ENCODE results near the gene UBE2K.
A peak's percentile ranks its signal among the peaks of the same experiment; 100 is the strongest.
"Not testable (repeated sequence)": the region's sequence is repeated elsewhere in the genome, so short reads cannot be mapped to it uniquely, and the experiment has no call there.

The UBE2K gene, protein sequence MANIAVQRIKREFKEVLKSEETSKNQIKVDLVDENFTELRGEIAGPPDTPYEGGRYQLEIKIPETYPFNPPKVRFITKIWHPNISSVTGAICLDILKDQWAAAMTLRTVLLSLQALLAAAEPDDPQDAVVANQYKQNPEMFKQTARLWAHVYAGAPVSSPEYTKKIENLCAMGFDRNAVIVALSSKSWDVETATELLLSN
- 41.8 to 51.3 reads per million in 2 donors for total RNA-seq

DNA sequence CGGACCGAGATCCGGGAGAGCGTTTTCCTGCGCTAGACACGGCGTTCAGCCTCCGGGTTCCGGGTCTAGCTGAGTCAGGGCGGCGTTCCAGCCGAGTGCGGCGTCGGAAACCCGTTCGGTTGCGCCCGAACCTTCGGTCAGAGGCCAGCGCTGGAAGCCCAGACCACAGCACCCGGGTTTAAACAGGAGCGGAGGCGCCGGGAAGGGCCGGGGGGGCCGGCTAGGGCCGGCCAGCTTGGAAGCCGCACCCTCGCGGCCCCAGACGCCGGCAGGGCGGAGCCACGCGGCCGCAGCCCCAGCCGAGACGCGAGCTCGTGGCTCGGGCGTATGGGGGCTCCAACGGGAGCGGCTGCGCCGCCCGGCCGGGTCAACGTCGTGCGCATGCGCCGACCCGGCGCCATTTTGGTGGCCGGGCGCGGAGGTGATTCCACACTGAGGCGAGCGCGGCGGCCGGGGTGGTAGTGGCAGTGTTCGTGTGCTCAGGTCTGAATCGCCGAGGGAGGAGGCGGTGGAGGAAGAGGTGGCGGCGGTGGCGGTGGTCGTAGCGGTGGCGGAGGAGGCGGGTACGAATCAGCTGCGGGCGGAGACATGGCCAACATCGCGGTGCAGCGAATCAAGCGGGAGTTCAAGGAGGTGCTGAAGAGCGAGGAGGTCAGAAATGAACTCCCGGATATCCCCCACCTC, at the start of gene UBE2K:
Gene UBE2K (plus strand): TSS at position 397 of the 684 bp plus-strand sequence. CDS start 192 bp downstream, at position 589.
- DNase-seq, result peak; percentile 87

DNA sequence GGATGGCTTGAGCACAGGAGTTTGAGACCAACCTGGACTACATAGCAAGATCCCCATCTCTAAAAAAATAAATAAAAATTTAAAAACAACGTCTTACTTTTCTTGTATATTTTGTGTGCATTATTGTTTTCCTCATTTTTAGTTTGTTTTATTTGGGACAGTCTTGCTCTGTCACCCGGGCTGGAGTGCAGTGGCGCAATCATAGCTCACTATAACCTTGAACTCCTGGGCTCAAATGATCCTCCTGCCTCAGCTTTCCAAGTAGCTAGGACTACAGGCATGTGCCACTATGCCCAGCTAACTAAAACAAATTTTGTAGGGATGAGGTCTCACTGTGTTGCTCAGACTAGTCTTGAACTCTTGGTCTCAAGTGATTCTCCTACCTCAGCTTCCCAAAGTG, 49.7 kb upstream of the UBE2K start:
- DNase-seq, result no peak

DNA sequence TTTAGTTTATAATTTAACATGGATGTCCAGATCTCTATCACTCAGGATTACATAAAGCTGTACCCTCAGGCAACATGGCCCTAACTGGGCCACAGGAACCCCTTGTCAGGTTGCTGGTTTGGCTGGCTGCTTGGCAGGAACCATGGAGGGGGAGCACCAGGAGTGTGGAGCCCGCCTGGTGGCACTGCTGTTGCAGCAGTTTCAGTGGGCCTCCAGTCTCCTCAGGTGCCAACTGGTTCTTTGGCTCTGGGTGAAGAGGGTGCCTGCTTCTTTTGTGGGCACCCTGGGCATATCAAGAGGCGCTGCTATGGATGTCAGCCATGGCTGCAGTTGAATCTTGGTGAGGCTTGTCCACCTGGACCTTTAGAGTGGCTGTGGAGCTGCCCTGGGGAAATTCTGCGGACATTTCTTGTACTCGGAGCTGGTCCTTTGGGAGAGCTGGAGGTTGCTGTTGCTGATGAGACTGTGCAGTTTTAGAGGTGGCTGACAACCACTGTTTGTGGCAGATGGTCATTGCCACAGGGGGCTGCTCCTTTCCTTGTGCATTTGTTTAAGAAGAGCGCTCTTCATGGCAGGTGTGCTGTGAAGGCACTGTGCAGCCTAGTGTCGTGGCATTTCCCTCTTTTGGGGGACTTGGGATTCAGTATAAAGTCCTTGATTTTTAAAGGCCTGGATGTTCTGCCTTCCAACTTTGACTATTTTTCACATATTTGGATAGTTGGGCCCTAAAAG, 48.9 kb upstream of the UBE2K start:
- no peak for DNase-seq

DNA sequence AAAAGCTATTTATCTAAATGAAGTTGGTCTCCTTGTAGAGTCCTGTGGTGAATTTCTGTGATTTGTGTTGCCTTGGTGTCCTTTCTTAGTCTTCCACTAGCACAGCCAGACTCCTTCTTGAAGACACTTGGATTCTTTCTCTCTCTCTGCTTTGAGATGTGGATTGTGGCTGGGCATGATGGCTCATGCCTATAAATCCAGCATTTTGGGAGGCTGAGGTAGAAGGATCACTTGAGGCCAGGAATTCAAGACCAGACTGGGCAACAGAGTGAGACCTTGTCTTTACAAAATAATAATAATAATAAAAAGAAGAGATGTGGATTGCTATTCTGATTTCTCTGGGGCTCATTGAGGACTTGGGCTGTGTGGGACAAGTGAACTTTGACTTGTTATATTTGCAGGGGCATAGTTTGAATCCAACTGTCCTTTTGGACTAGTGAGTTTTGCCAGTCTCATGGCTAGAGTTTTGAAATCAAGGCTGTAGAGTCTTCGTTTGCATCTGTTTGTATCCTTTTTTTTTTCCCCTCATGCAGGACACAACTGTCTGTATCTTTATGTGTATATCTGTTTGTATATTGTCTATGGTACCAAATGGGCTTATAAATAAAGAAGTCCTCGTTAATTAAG, 48.2 kb upstream of the UBE2K start:
- no peak for DNase-seq

DNA sequence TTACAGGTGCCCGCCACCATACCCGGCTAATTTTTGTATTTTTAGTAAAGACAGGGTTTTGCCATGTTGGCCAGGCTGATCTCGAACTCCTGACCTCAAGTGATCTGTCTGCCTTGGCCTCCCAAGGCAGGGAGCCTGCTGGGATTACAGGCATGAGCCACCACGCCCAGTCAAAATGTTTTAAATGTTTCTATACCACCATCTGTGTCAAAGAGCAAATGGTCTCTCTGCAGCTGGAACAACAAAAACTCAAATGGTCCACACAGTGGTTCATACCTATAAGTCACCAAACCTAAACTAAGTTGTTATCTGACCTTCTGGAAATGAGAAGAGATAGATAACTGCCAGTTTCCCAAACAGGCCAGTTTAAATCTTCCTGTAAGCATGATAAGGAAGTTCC, 46.4 kb upstream of the UBE2K start:
- DNase-seq, result not testable (repeated sequence)

DNA sequence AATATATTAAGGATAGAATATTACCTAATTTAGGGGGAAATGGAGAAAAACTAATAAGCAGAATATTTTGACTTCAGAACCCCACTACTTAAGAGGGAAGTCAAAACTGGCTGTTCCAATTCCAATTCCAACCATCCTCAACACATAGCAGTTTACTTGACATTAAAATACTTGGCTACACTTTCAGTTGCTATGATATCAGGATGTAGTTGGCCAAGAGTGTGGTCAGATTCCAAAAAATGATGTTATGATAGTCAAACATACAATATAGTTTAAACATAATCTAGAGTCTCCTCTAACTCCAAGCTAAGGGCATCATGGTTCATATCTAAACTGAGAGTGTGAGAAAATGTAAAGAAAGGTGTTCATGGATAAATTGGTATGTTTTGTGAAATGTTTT, 42.7 kb upstream of the UBE2K start:
- DNase-seq, result no peak

DNA sequence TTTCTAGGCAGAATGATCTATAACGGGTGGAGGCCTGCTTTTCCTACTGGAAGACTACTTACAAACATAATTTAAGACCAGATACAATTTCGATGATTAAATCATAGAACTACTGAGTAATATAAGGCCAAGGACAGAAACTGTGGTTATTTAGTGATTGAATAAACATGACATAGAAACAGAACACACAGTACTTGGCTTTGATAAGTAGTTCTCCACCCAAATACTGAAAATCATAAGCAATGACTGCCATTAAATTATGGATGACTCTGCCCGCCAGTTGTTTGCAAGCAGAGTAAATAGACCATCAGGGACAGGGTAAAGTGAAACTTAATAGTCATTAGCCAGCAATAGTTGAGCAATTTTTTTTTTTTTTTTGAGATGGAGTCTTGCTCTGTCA, 42.1 kb upstream of the UBE2K start:
- no peak for DNase-seq

DNA sequence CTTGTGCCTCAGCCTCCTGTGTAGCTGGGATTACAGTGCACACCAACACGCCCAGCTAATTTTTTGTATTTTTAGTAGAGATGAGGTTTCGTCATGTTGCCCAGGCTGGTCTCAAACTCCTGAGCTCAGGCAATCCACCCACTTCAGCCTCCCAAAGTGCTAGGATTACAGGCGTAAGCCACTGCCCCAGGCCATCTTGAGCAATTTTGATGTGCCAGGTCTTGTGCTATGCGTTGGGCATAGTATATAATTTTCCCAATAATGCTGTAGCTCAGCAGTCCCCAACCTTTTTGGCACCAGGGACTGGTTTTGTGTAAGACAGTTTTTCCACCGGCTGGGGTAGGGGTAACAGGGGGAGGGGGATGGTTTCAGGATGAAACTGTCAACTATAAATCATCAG, 41.3 kb upstream of the UBE2K start:
- not testable (repeated sequence) for DNase-seq

DNA sequence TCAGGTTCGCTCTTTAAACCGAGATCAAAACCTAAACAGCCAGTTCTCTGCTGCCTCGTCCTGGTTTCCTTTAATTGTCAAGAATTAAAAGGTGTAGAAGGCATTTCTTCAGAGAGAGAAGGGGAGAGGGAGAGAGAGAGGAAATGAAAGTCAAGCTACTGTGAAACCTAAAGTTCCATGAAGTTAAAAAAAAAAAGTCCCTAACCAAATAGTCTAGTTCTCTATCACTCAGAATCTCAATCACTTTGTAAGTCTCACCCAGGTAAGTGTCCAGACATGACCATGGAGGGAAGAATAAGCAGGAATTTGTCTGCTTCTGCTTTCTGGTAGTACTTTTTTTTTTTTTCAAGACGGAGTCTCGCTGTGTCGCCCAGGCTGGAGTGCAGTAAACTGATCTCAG, 40.5 kb upstream of the UBE2K start:
- no peak for DNase-seq

DNA sequence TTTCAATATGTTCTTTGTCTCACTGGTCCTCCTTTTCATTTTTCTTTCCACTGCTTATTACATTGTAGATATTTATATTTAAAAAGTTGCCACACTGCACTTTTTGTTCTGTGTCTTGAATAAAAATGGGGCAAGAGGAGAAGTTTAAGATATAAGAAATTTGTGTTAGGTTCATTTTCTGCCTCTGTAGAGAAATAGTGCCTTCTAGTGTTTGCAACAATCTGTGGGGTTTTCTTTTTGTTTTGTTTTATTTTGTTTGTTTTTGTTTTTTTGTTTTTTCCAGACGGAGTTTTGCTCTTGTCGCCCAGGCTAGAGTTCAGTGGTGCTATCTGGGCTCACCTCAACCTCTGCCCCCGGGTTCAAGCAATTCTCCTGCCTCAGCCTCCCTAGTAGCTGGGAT, 39.2 kb upstream of the UBE2K start:
- DNase-seq, result no peak

DNA sequence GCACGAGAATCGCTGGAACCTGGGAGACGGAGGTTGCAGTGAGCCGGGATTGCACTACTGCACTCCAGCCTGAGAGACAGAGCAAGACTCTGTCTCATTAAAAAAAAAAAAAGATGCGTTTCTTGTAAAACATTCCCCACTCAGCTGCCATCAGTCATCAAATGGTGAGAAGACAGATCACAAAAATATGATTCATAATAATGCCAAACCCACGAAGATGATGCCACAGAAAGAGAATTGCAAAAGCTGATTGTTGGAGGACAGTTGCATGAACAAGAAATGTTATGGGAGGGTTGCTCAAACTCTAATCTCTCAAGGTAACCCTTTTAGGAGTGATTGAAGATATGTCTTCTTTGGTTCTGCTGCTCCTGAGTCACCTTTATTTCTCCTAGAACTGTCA, 37.9 kb upstream of the UBE2K start:
- no peak for DNase-seq

DNA sequence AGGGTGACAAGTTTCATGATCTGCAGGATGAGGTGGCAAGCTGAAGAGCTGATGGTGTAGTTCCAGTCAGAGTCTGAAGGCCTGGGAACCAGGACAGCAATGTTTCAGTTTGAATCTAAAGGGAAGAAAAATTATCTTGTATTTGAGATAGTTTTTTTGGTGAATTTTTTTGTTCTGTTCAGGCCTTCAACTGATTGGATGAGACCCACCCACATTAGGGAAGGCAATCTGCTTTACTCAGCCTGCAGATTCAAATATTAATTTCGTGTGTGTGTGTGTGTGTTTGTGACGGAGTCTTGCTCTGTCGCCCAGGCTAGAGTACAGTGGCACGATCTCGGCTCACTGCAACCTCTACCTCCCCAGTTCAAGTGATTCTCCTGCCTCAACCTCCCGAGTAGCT, 37.2 kb upstream of the UBE2K start:
- no peak for DNase-seq

DNA sequence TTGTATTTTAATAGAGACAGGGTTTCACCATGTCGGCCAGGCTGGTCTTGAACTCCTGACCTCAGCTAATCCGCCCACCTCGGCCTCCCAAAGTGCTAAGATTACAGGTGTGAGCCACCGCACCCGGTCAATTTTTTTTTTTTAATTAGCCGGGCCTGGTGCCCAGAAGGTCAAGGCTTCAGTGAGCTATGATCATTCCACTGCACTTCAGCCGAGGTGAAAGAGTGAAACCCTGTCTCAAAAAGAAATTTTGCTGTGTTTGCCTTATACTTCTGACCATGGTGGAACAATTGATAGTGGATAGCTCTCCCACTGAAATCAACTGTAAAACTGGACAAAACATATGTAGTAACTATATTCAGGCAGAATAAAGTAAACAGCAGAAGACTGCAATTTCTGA, 35.3 kb upstream of the UBE2K start:
- DNase-seq, result no peak

DNA sequence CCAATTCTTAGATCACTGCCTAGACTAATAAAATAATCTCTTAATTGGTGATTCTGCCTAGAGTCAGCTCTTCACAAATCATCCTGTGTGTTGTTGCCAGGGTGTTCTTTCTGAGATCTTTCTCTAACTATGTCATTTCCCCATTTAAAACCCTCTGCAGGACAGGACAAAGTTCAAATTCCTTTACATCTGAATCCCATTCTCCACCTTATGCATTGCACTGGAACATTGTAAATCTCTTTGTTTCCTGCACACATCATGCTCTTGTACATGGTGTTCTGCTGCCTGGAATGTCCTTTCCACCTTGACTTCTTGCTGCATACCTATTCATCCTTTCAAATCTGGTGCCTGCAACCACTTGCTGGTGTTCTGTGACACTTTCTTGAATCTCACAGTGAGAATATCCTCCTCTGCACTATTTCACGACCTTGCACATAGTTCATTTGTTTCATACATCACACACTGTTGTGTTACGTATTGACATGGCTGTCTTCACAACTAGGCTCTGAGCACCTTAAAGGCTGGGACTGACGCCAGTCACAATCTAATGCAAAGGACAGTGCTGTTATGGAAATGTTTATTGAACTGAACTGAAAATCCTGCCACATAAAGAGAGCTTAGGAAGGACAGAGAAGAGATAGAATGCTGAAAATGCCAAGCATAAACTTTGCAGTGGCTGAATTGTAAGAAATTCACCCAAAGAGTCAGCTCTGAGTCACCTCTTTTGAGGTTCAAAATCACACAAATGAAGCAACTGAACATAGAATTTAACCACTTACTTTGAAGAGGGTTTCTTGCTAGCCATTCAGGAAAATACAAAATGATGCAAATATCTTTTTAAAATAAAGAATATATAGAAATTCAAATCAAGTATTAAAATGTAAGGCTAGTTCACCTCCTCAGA, 32.9 kb upstream of the UBE2K start:
- DNase-seq, result no peak

DNA sequence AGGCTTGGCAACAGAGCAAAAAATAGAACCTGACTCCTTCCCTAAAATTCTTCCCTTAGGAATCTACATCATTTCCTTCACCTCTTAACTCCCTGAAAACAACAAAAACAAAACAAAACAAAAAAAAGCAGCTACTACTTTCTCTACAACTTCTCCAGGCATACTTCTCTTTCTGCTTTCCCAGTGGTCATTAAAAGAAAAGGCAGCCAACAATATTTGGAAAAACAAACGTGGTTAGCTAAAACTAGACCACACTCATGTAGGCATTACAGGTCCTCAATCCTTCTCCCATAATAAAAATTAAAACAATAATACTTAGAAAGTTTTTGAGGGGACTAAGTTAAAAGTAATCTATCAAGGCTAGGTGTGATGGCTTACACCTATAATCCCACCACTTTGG, 30.2 kb upstream of the UBE2K start:
- no peak for DNase-seq

DNA sequence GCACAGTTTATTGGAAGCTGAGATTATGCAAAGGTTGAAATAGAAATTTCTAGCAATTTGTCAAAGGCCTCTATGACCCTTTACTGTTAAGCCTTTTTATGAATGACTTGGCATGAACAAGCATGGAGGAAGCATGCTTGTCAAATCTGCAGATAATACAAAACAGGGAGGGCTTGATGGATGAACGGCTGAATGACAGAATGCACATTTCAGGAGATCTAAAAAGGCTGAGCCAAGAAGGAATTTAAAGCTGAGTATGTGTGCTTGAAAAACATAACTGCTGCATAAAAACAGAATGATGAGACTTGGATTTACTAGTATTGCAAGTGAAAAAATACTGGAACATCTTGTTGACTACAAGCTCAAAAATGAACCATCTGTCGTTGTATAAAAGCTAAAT, 29.0 kb upstream of the UBE2K start:
- no peak for DNase-seq

DNA sequence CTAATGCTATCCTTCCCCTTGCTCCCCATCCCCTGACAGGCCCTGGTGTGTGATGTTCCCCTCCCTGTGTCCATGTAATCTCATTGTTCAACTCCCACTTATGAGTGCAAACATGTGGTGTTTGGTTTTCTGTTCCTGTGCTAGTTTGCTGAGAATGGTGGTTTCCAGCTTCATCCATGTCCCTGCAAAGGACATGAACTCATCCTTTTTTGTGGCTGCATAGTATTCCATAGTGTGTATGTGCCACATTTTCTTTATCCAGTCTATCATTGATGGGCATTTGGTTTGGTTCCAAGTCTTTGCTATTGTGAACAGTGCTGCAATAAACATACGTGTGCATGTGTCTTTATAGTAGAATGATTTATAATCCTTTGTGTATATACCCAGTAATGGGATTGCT, 27.6 kb upstream of the UBE2K start:
- not testable (repeated sequence) for DNase-seq

DNA sequence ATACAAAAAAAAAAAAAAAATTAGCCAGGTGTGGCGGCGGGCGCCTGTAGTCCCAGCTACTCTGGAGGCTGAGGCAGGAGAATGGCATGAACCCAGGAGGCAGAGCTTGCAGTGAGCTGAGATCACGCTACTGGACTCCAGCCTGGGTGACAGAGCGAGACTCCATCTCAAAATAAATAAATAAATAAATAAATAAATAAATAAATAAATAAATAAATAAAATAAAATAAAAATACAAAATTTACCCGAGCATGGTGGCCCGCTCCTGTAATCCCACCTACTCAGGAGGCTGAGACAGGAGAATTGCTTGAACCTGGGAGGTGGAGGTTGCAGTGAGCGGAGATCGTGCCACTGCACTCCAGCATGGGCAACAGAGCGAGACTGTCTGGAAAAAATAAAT, 22.3 kb upstream of the UBE2K start:
- DNase-seq, result not testable (repeated sequence)

DNA sequence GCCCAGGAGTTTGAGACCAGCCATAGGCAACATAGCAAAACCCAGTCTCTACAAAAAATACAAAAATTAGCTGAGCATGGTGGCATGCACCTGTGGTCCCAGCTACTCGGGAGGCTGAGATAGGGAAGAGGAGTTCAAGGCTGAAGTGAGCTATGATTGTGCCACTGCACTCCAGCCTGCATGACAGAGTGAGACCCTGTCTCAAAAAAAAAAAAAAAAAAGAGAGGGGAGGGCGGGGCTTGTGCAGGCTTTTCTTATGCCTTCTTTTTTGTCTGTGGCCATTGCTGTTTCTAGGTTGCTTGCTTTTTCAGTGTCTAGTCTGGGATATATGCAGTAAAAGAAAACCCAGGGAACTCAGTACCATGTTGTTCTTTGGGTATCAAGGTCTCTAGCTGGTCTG, 16.9 kb upstream of the UBE2K start:
- not testable (repeated sequence) for DNase-seq

DNA sequence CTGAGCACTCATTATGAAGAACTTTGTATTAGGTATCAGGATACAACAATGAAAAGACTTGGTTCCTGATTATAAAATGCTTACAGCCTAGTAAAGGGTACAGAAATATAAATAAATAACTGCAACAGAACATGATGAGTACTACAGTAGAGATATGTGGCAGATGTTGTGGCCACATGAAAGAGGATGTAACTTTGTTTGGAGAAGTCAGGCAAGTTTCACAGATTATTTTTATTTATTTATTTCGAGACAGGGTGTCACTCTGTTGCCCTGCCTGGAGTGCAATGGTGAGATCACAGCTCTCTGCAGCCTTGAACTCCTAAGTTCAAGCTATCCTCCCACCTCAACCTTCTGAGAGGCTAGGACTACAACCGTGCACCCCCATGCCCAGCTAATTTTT, 15.8 kb upstream of the UBE2K start:
- DNase-seq, result no peak

DNA sequence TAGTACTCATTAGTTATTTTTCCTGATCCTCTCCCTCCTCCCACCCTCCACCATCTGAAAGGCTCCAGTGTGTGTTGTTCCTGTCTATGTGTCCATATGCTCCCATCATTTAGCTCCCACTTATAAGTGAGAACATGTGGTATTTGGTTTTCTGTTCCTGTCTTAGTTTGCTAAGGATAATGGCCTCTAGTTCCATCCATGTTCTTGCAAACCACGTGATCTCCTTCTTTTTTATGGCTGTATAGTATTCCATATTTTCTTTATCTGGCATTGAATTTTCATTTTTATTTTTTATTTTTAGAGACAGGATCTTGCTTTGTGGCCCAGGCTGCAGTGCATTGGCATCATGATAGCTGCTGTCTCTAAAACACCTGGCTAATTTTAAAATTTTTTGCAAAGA, 11.9 kb upstream of the UBE2K start:
- DNase-seq, result no peak

DNA sequence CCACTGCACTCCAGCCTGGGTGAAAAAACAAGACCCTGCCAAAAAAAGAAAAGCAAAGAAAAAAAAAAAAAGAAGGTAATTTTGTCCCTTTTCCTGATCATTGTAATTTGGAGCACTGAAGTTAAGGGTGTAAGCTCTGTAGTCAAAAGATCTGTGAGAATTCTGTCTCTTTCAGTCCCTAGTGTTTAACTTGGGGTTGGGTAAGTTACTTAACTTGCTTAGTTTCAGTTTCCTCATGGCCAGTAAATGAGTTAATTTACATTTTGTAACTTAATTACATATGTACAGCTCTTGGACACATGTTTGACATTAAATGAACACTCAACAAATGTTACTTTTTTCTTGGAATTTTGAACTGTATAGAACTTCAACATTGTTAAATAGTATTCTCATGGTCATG, 10.9 kb upstream of the UBE2K start:
- no peak for DNase-seq

DNA sequence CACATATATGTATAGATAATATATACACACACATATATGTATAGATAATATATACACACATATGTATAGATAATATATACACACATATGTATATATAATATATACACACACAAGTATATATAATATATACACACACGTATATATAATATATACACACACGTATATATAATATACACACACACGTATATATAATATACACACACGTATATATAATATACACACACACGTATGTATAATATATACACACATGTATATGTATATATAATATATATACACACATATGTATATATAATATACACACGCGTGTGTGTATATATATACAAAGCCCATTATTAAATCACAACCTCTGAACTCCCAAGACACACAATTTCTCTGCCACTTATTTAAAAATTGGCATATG, 8.0 kb upstream of the UBE2K start:
- DNase-seq, result no peak
